ENCODE measurements around the gene VASP. TPM values are rescaled to one million over a fixed set of nuclear protein-coding genes. Genes with fewer than 3 reads are reported as not detected.
A peak's percentile ranks its signal among the peaks of the same experiment; 100 is the strongest.

Gene VASP
- total and polyA plus RNA-seq, 9 of the 15 experiments (the other 6 are each of a cell fraction or from before 2014, with no cell fraction given): 16.7 to 261 (median 112) TPM

DNA sequence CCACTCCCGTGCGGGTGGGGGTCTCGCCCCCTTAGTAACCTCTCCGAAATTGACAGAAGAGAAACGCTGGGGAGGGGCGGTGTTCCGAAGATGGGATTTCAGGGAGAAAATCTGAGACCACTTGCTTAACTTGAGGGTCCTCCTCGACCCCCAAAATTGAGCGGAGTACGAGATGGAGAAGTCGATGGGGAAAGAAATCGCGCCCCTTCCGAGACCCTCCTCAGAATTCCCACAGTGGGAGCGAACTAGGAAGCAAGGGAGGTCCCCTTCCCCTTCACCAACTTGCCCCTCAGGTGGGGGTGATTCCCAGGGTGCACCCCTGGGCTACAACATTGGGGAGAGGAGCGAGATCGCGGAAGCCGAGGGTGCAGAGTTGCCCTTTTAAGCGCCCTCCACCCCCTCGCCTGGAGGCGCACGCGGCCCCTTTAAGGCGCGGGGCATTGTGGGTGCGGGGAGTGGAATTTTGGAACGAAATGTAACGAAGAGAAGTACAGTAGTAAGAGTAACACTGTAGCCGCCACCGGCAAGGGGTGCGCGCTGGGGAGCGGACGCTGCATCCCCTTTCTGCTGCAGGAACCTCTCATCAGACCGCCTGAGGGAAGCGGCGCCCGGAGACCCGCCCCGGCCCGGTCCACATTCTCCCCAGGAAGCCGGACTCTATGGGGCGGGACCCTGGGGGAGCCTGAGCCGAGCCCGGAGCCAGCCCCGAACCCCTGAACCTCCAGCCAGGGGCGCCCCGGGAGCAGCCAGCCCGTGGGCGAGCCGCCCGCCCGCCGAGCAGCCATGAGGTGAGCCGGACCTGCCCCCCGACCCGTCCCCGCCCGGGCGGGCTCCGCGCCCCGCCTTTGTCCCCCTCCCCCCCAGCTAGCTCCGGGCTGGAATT lies at the start of gene VASP (continued):
- TF ChIP-seq, protein P1, sequence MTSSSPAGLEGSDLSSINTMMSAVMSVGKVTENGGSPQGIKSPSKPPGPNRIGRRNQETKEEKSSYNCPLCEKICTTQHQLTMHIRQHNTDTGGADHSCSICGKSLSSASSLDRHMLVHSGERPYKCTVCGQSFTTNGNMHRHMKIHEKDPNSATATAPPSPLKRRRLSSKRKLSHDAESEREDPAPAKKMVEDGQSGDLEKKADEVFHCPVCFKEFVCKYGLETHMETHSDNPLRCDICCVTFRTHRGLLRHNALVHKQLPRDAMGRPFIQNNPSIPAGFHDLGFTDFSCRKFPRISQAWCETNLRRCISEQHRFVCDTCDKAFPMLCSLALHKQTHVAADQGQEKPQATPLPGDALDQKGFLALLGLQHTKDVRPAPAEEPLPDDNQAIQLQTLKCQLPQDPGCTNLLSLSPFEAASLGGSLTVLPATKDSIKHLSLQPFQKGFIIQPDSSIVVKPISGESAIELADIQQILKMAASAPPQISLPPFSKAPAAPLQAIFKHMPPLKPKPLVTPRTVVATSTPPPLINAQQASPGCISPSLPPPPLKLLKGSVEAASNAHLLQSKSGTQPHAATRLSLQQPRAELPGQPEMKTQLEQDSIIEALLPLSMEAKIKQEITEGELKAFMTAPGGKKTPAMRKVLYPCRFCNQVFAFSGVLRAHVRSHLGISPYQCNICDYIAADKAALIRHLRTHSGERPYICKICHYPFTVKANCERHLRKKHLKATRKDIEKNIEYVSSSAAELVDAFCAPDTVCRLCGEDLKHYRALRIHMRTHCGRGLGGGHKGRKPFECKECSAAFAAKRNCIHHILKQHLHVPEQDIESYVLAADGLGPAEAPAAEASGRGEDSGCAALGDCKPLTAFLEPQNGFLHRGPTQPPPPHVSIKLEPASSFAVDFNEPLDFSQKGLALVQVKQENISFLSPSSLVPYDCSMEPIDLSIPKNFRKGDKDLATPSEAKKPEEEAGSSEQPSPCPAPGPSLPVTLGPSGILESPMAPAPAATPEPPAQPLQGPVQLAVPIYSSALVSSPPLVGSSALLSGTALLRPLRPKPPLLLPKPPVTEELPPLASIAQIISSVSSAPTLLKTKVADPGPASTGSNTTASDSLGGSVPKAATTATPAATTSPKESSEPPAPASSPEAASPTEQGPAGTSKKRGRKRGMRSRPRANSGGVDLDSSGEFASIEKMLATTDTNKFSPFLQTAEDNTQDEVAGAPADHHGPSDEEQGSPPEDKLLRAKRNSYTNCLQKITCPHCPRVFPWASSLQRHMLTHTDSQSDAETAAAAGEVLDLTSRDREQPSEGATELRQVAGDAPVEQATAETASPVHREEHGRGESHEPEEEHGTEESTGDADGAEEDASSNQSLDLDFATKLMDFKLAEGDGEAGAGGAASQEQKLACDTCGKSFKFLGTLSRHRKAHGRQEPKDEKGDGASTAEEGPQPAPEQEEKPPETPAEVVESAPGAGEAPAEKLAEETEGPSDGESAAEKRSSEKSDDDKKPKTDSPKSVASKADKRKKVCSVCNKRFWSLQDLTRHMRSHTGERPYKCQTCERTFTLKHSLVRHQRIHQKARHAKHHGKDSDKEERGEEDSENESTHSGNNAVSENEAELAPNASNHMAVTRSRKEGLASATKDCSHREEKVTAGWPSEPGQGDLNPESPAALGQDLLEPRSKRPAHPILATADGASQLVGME (CRISPR knock-in tag; IDR thresholded peaks at IDR 0.05): no peak
- TF ChIP-seq, protein P2, sequence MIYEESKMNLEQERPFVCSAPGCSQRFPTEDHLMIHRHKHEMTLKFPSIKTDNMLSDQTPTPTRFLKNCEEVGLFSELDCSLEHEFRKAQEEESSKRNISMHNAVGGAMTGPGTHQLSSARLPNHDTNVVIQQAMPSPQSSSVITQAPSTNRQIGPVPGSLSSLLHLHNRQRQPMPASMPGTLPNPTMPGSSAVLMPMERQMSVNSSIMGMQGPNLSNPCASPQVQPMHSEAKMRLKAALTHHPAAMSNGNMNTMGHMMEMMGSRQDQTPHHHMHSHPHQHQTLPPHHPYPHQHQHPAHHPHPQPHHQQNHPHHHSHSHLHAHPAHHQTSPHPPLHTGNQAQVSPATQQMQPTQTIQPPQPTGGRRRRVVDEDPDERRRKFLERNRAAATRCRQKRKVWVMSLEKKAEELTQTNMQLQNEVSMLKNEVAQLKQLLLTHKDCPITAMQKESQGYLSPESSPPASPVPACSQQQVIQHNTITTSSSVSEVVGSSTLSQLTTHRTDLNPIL (CRISPR knock-in tag; IDR thresholded peaks at IDR 0.05): no peak
- TF ChIP-seq FOXM1 (IDR thresholded peaks at IDR 0.05; ENCODE audit: low read depth): peak; percentile 86
- TF ChIP-seq FOXM1 (CRISPR knock-in tag; IDR thresholded peaks at IDR 0.05; ENCODE audit: low read depth): no peak
- TF ChIP-seq ZNF23 (CRISPR knock-in tag; IDR thresholded peaks at IDR 0.05): no peak
- no peak for TF ChIP-seq GABPB2 (CRISPR knock-in tag; conservative IDR thresholded peaks at IDR 0.05)
- TF ChIP-seq, protein P3, sequence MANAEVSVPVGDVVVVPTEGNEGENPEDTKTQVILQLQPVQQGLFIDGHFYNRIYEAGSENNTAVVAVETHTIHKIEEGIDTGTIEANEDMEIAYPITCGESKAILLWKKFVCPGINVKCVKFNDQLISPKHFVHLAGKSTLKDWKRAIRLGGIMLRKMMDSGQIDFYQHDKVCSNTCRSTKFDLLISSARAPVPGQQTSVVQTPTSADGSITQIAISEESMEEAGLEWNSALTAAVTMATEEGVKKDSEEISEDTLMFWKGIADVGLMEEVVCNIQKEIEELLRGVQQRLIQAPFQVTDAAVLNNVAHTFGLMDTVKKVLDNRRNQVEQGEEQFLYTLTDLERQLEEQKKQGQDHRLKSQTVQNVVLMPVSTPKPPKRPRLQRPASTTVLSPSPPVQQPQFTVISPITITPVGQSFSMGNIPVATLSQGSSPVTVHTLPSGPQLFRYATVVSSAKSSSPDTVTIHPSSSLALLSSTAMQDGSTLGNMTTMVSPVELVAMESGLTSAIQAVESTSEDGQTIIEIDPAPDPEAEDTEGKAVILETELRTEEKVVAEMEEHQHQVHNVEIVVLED (CRISPR knock-in tag; IDR thresholded peaks at IDR 0.05): no peak; the same call in 1 of the 2 replicates
- TF ChIP-seq PML (IDR thresholded peaks at IDR 0.05; ENCODE audit: low read length): peak; percentile 83
- TF ChIP-seq, protein P4, sequence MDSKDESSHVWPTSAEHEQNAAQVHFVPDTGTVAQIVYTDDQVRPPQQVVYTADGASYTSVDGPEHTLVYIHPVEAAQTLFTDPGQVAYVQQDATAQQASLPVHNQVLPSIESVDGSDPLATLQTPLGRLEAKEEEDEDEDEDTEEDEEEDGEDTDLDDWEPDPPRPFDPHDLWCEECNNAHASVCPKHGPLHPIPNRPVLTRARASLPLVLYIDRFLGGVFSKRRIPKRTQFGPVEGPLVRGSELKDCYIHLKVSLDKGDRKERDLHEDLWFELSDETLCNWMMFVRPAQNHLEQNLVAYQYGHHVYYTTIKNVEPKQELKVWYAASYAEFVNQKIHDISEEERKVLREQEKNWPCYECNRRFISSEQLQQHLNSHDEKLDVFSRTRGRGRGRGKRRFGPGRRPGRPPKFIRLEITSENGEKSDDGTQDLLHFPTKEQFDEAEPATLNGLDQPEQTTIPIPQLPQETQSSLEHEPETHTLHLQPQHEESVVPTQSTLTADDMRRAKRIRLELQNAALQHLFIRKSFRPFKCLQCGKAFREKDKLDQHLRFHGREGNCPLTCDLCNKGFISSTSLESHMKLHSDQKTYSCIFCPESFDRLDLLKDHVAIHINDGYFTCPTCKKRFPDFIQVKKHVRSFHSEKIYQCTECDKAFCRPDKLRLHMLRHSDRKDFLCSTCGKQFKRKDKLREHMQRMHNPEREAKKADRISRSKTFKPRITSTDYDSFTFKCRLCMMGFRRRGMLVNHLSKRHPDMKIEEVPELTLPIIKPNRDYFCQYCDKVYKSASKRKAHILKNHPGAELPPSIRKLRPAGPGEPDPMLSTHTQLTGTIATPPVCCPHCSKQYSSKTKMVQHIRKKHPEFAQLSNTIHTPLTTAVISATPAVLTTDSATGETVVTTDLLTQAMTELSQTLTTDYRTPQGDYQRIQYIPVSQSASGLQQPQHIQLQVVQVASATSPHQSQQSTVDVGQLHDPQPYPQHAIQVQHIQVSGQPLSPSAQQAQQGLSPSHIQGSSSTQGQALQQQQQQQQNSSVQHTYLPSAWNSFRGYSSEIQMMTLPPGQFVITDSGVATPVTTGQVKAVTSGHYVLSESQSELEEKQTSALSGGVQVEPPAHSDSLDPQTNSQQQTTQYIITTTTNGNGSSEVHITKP (IDR thresholded peaks at IDR 0.05; ENCODE audit: partially characterized antibody): peak; percentile 81
- TF ChIP-seq ZFX (CRISPR knock-in tag; IDR thresholded peaks at IDR 0.05): no peak; the same call in none of the 2 replicates
- no peak for TF ChIP-seq FOXK2 (conservative IDR thresholded peaks at IDR 0.05 in 1 of 2, IDR thresholded peaks at IDR 0.05 in 1 of 2; ENCODE audit: low read depth in 2 of 2)
- peak in 1 of 2 experiments; percentile 39; a peak in 1 of 4 replicates for TF ChIP-seq HDAC1 (IDR thresholded peaks at IDR 0.05)
- 0 out of 2 replicates have a peak, but pooled peaks have one; percentile 26 for TF ChIP-seq ESRRA (IDR thresholded peaks at IDR 0.05; ENCODE audit: borderline replicate concordance, low read depth)
- TF ChIP-seq SMARCE1 (IDR thresholded peaks at IDR 0.05): no peak

Measured in K562 (cell line).